ENCODE measurements around the gene WDR90. TPM values are rescaled to one million over a fixed set of nuclear protein-coding genes. Genes with fewer than 3 reads are reported as not detected.
"Not testable (repeated sequence)": the region's sequence is repeated elsewhere in the genome, so short reads cannot be mapped to it uniquely, and the experiment has no call there.

Gene WDR90
- total RNA-seq, 1 experiment from 2014 or later: 68.2 TPM

- no peak overlapping the region for H2BK15ac ChIP-seq (ENCODE audit: low read depth, low read length)
- no peak overlapping the region for H3T11ph ChIP-seq (ENCODE audit: low read length)
- no peak overlapping the region for H2BK120ac ChIP-seq (ENCODE audit: low read depth, low read length, poor library complexity, severe bottlenecking)
- H3K9me3 ChIP-seq (ENCODE audit: control insufficient read depth, low read depth, low read length): no peaks in the 10 kb centered on the region
- no peak for TF ChIP-seq CTCF (conservative IDR thresholded peaks at IDR 0.05)
- H3K79me2 ChIP-seq (ENCODE audit: insufficient read depth, low read length): no peaks in the 10 kb centered on the region
- H2BK12ac ChIP-seq (ENCODE audit: insufficient read length, low read depth, low read length): no peak overlapping the region
- H3K9ac ChIP-seq (ENCODE audit: extremely low read depth, insufficient read length, low read length): peak overlapping the region; percentile 57
- H3K4ac ChIP-seq (ENCODE audit: low read depth, low read length): no peak overlapping the region
- H4K5ac ChIP-seq (ENCODE audit: insufficient read length, low read depth, low read length): no peak overlapping the region
- Mint-ChIP-seq H3K4me3 (peak overlapping the region; percentile 85 to 90), H3K9me3 (no peaks in the 10 kb centered on the region; a peak in 1 of 5 replicates), H3K27ac (peak overlapping the region in 1 of 3 experiments; percentile 62; a peak in 1 of 7 replicates), H3K4me1 (peaks cover 0 to 7% of the 10 kb centered on the region in 2 experiments; a peak in 3 of 4 replicates), H3K36me3 (ENCODE audit: insufficient read depth in 1 of 3, low read depth in 3 of 3) (peaks cover 2 to 23% (median 20%) of the 10 kb centered on the region in 3 experiments; a peak in 5 of 7 replicates), H3K27me3 (ENCODE audit: low read depth) (peaks cover 35% of the 10 kb centered on the region)
- DNase-seq: no peak
- H4K91ac ChIP-seq (ENCODE audit: insufficient read length, low read depth, low read length): no peak overlapping the region
- no peaks in the 10 kb centered on the region for H3K79me1 ChIP-seq (ENCODE audit: insufficient read depth, low read depth, low read length, poor library complexity, severe bottlenecking)
- no peak overlapping the region for H3K23ac ChIP-seq (ENCODE audit: insufficient read length, low read depth, low read length)
- H2BK20ac ChIP-seq (ENCODE audit: low read depth, low read length, poor library complexity, severe bottlenecking): no peak overlapping the region
- no peaks in the 10 kb centered on the region for H4K20me1 ChIP-seq (ENCODE audit: control insufficient read depth, insufficient read depth, insufficient read length)
- no peak overlapping the region for H2AFZ ChIP-seq (ENCODE audit: low read length)
- H3K56ac ChIP-seq (ENCODE audit: insufficient read length, low read depth, low read length): no peak overlapping the region
- H3K23me2 ChIP-seq (ENCODE audit: insufficient read length, low read depth, low read length, poor library complexity, severe bottlenecking): peaks cover 17% of the 10 kb centered on the region
- H3K14ac ChIP-seq (ENCODE audit: insufficient read depth, low read length): no peak overlapping the region
- WGBS (ENCODE audit: extremely low coverage, insufficient read length, low lambda C conversion rate): no CpG with 5 or more reads among the region's 26 CpGs
- H2AK5ac ChIP-seq (ENCODE audit: insufficient read length, low read length): no peak overlapping the region
- peaks cover 11% of the 10 kb centered on the region; the same call in 1 of the 2 replicates for H3K27me3 ChIP-seq (ENCODE audit: insufficient read depth, low read length)
- H2BK5ac ChIP-seq (ENCODE audit: insufficient read length, low read length): no peak overlapping the region
- H3K27ac ChIP-seq (ENCODE audit: insufficient read length, low read depth, low read length): no peak overlapping the region
- H3K4me2 ChIP-seq (ENCODE audit: insufficient read depth, insufficient read length, low read length): peak overlapping the region; percentile 69
- H4K8ac ChIP-seq (replicated peaks; ENCODE audit: insufficient read length, low read depth, low read length): no peak overlapping the region
- no peaks in the 10 kb centered on the region for H3K4me1 ChIP-seq (ENCODE audit: insufficient read depth, low read length)
- no peak overlapping the region for H3K18ac ChIP-seq (ENCODE audit: insufficient read length, low read depth, low read length)
Observed at GRCh38 chr16:689175-689897, 40.2 kb downstream of the WDR90 start.

GRCh38 chr16:691242-691641 is 42.1 kb downstream of the WDR90 start:
- H2BK15ac ChIP-seq (ENCODE audit: low read depth, low read length); H2BK120ac ChIP-seq (ENCODE audit: low read depth, low read length, poor library complexity, severe bottlenecking); H3K9me3 ChIP-seq (ENCODE audit: control insufficient read depth, low read depth, low read length); H4K5ac ChIP-seq (ENCODE audit: insufficient read length, low read depth, low read length); H2BK5ac ChIP-seq (ENCODE audit: insufficient read length, low read length); H2AFZ ChIP-seq (ENCODE audit: low read length); H4K8ac ChIP-seq (replicated peaks; ENCODE audit: insufficient read length, low read depth, low read length); H4K20me1 ChIP-seq (ENCODE audit: control insufficient read depth, insufficient read depth, insufficient read length); H3K4me2 ChIP-seq (ENCODE audit: insufficient read depth, insufficient read length, low read length); H3K23ac ChIP-seq (ENCODE audit: insufficient read length, low read depth, low read length); H2BK20ac ChIP-seq (ENCODE audit: low read depth, low read length, poor library complexity, severe bottlenecking); H3K9me3 Mint-ChIP-seq; H2BK12ac ChIP-seq (ENCODE audit: insufficient read length, low read depth, low read length); DNase-seq; H2AK5ac ChIP-seq (ENCODE audit: insufficient read length, low read length); H3K18ac ChIP-seq (ENCODE audit: insufficient read length, low read depth, low read length); H4K91ac ChIP-seq (ENCODE audit: insufficient read length, low read depth, low read length); H3K27ac Mint-ChIP-seq; H3T11ph ChIP-seq (ENCODE audit: low read length); H3K9ac ChIP-seq (ENCODE audit: extremely low read depth, insufficient read length, low read length); H3K27ac ChIP-seq (ENCODE audit: insufficient read length, low read depth, low read length); H3K79me2 ChIP-seq (ENCODE audit: insufficient read depth, low read length); H3K79me1 ChIP-seq (ENCODE audit: insufficient read depth, low read depth, low read length, poor library complexity, severe bottlenecking); H3K14ac ChIP-seq (ENCODE audit: insufficient read depth, low read length); H3K56ac ChIP-seq (ENCODE audit: insufficient read length, low read depth, low read length); H3K4ac ChIP-seq (ENCODE audit: low read depth, low read length); H3K4me1 ChIP-seq (ENCODE audit: insufficient read depth, low read length): not testable (repeated sequence)
- WGBS (ENCODE audit: extremely low coverage, insufficient read length, low lambda C conversion rate): no CpG with 5 or more reads among the region's 16 CpGs
- Mint-ChIP-seq H3K4me1 (peaks cover 0 to 14% of the 10 kb centered on the region in 2 experiments; a peak in 3 of 4 replicates), H3K36me3 (ENCODE audit: insufficient read depth in 1 of 3, low read depth in 3 of 3) (peaks cover 2 to 13% (median 11%) of the 10 kb centered on the region in 3 experiments; a peak in 5 of 7 replicates), H3K27me3 (ENCODE audit: low read depth) (peaks cover 52% of the 10 kb centered on the region), H3K4me3 (peak overlapping the region; percentile 85 to 90)
- H3K27me3 ChIP-seq (ENCODE audit: insufficient read depth, low read length): peaks cover 11% of the 10 kb centered on the region; the same call in 1 of the 2 replicates
- H3K23me2 ChIP-seq (ENCODE audit: insufficient read length, low read depth, low read length, poor library complexity, severe bottlenecking): peaks cover 27% of the 10 kb centered on the region
